ENCODE measurements around the gene MTHFR. TPM values are rescaled to one million over a fixed set of nuclear protein-coding genes. Genes with fewer than 3 reads are reported as not detected.
A peak's percentile ranks its signal among the peaks of the same experiment; 100 is the strongest.

MTHFR gene
- total and polyA plus RNA-seq, 5 experiments from 2014 or later, result 3.7 to 71.7 (median 9.5) TPM

GRCh38 chr1:11839727-11840705 lies 34.3 kb upstream of the MTHFR start:
- POLR2A ChIA-PET, result interaction anchor here (1.2 kb wide), 1 partner anchor 68 kb away, joined by 6 read pairs; no protein-coding TSS in a partner anchor
- Mint-ChIP-seq H3K4me1 (peaks cover 1 to 11% (median 4%) of the 10 kb centered on the region in 4 donors), H3K27ac (no peak overlapping the region), H3K4me3 (no peak overlapping the region), H3K9me3 (no peaks in the 10 kb centered on the region), H3K36me3 (peaks cover 0 to 50% (median 15%) of the 10 kb centered on the region in 3 donors), H3K27me3 (no peaks in the 10 kb centered on the region)
- no peak for ATAC-seq
- DNase-seq, result no peak

GRCh38 chr1:11838349-11839272 lies 32.8 kb upstream of the MTHFR start:
- DNase-seq (peak; percentile 56 to 83 (median 72)), ATAC-seq (peak; percentile 96 to 97)
- peaks cover 0 to 58% (median 16%) of the 10 kb centered on the region in 3 donors for H3K36me3 Mint-ChIP-seq
- H3K27ac Mint-ChIP-seq, result no peak overlapping the region
- peaks cover 3 to 11% (median 4%) of the 10 kb centered on the region in 4 donors for H3K4me1 Mint-ChIP-seq
- no peaks in the 10 kb centered on the region for H3K9me3 Mint-ChIP-seq
- POLR2A ChIA-PET, result interaction anchor here (2.7 kb wide), 1 partner anchor 69 kb away, joined by 22 read pairs; no protein-coding TSS in a partner anchor
- H3K4me3 Mint-ChIP-seq, result no peak overlapping the region
- H3K27me3 Mint-ChIP-seq, result no peaks in the 10 kb centered on the region

GRCh38 chr1:11837767-11838348 lies 32.1 kb upstream of the MTHFR start:
- ATAC-seq (no peak), DNase-seq (no peak)
- Mint-ChIP-seq H3K4me1 (peaks cover 2 to 11% (median 4%) of the 10 kb centered on the region in 4 donors), H3K9me3 (no peaks in the 10 kb centered on the region), H3K4me3 (no peak overlapping the region), H3K36me3 (peaks cover 0 to 65% (median 16%) of the 10 kb centered on the region in 3 donors), H3K27ac (no peak overlapping the region), H3K27me3 (no peaks in the 10 kb centered on the region)
- POLR2A ChIA-PET, result interaction anchor here (0.5 to 2.7 kb wide), 3 partner anchors 8 to 767 kb away, joined by 3 to 22 read pairs (median 4); no protein-coding TSS in a partner anchor

GRCh38 chr1:11836955-11837766 lies 31.4 kb upstream of the MTHFR start:
- Mint-ChIP-seq H3K36me3 (peaks cover 0 to 67% (median 17%) of the 10 kb centered on the region in 3 donors), H3K9me3 (no peaks in the 10 kb centered on the region), H3K27me3 (no peaks in the 10 kb centered on the region), H3K27ac (peak overlapping the region in 1 of 10 donors; percentile 60), H3K4me1 (peaks cover 2 to 5% (median 4%) of the 10 kb centered on the region in 4 donors), H3K4me3 (no peak overlapping the region)
- no peak for DNase-seq
- ATAC-seq, result no peak
- POLR2A ChIA-PET, result interaction anchor here (0.5 to 2.7 kb wide), 3 partner anchors 9 to 767 kb away, joined by 3 to 22 read pairs (median 4); no protein-coding TSS in a partner anchor

GRCh38 chr1:11835441-11836225 lies 29.9 kb upstream of the MTHFR start:
- POLR2A ChIA-PET, result no interaction called here
- H3K4me3 Mint-ChIP-seq, result no peak overlapping the region
- H3K27ac Mint-ChIP-seq, result no peak overlapping the region
- DNase-seq (no peak), ATAC-seq (no peak)
- peaks cover 0 to 66% (median 13%) of the 10 kb centered on the region in 3 donors for H3K36me3 Mint-ChIP-seq
- H3K27me3 Mint-ChIP-seq, result no peaks in the 10 kb centered on the region
- no peaks in the 10 kb centered on the region for H3K9me3 Mint-ChIP-seq
- H3K4me1 Mint-ChIP-seq, result peaks cover 0 to 4% (median 3%) of the 10 kb centered on the region in 4 donors

GRCh38 chr1:11833900-11834299 lies 28.1 kb upstream of the MTHFR start:
- no peak for DNase-seq
- Mint-ChIP-seq H3K27me3 (no peaks in the 10 kb centered on the region), H3K27ac (no peak overlapping the region), H3K36me3 (peaks cover 0 to 67% (median 18%) of the 10 kb centered on the region in 3 donors), H3K4me3 (no peak overlapping the region), H3K4me1 (peaks cover 0 to 4% (median 3%) of the 10 kb centered on the region in 4 donors), H3K9me3 (no peaks in the 10 kb centered on the region)
- no peak for ATAC-seq
- POLR2A ChIA-PET, result no interaction called here

- Mint-ChIP-seq H3K4me3 (no peak overlapping the region), H3K4me1 (peaks cover 0 to 2% (median 1%) of the 10 kb centered on the region in 4 donors), H3K9me3 (no peaks in the 10 kb centered on the region), H3K27me3 (no peaks in the 10 kb centered on the region), H3K36me3 (peaks cover 0 to 67% (median 14%) of the 10 kb centered on the region in 3 donors), H3K27ac (no peak overlapping the region)
- DNase-seq (no peak), ATAC-seq (no peak)
- POLR2A ChIA-PET, result no interaction called here
Measured at GRCh38 chr1:11833497-11833896, 27.7 kb upstream of the MTHFR start.

- POLR2A ChIA-PET, result no interaction called here
- Mint-ChIP-seq H3K27me3 (no peaks in the 10 kb centered on the region), H3K9me3 (no peaks in the 10 kb centered on the region), H3K4me1 (peaks cover 0 to 2% (median 0%) of the 10 kb centered on the region in 4 donors), H3K4me3 (no peak overlapping the region), H3K36me3 (peaks cover 0 to 75% (median 16%) of the 10 kb centered on the region in 3 donors), H3K27ac (no peak overlapping the region)
- DNase-seq, result no peak
- no peak for ATAC-seq
Measured at GRCh38 chr1:11831945-11832725, 26.4 kb upstream of the MTHFR start.

GRCh38 chr1:11828511-11828910 lies 22.7 kb upstream of the MTHFR start:
- POLR2A ChIA-PET, result no interaction called here
- no peak overlapping the region for H3K4me3 Mint-ChIP-seq
- H3K27ac Mint-ChIP-seq, result no peak overlapping the region
- DNase-seq (no peak), ATAC-seq (no peak)
- H3K36me3 Mint-ChIP-seq, result peaks cover 0 to 83% (median 16%) of the 10 kb centered on the region in 3 donors
- H3K4me1 Mint-ChIP-seq, result no peaks in the 10 kb centered on the region
- H3K27me3 Mint-ChIP-seq, result no peaks in the 10 kb centered on the region
- H3K9me3 Mint-ChIP-seq, result no peaks in the 10 kb centered on the region

GRCh38 chr1:11826946-11827345 lies 21.2 kb upstream of the MTHFR start:
- DNase-seq (no peak), ATAC-seq (no peak)
- Mint-ChIP-seq H3K4me3 (no peak overlapping the region), H3K27ac (no peak overlapping the region), H3K9me3 (no peaks in the 10 kb centered on the region), H3K36me3 (peaks cover 0 to 77% (median 16%) of the 10 kb centered on the region in 3 donors), H3K4me1 (no peaks in the 10 kb centered on the region), H3K27me3 (no peaks in the 10 kb centered on the region)
- POLR2A ChIA-PET, result no interaction called here
